Liver (tissue), 9 donors: ENCODE results near the gene SPRR2G. TPM values are rescaled to one million over a fixed set of nuclear protein-coding genes. Genes with fewer than 3 reads are reported as not detected.
"Not testable (repeated sequence)": the region's sequence is repeated elsewhere in the genome, so short reads cannot be mapped to it uniquely, and the experiment has no call there.

ENCODE experiments used
- DNase-seq: peaks from one replicate; pipeline ENCODE4 v3.0.0-alpha.2; 2017; ENCODE audit warnings: low spot score
- H3K27ac ChIP-seq, 2 donors: one replicate each; pipeline ENCODE4 v1.7.0; 2013; ENCODE audit warnings: inconsistent platforms in 2 of 2, low read length in 2 of 2, control low read depth in 1 of 2, low read depth in 1 of 2, mild to moderate bottlenecking in 1 of 2
- H3K27me3 ChIP-seq, 4 donors: one replicate each; pipeline versions ENCODE4 v1.6.1 to v1.7.0; 2013; ENCODE audit warnings: low read length in 3 of 4, inconsistent platforms in 1 of 4, mild to moderate bottlenecking in 1 of 4, moderate library complexity in 1 of 4; ENCODE audit not compliant: control insufficient read depth in 4 of 4, insufficient read depth in 4 of 4
- H3K36me3 ChIP-seq, 4 donors: one replicate each; pipeline versions ENCODE4 v1.6.1 to v1.7.0; 2013; ENCODE audit warnings: low read length in 3 of 4, mild to moderate bottlenecking in 3 of 4, low read depth in 1 of 4, moderate library complexity in 1 of 4; ENCODE audit not compliant: control insufficient read depth in 4 of 4, insufficient read depth in 3 of 4
- H3K4me1 ChIP-seq, 4 donors: one replicate each; pipeline versions ENCODE4 v1.6.1 to v1.7.0; 2013; ENCODE audit warnings: low read length in 3 of 4, mild to moderate bottlenecking in 3 of 4, moderate library complexity in 1 of 4; ENCODE audit not compliant: control insufficient read depth in 4 of 4, insufficient read depth in 4 of 4
- H3K4me3 ChIP-seq, 3 donors: one replicate each; pipeline versions ENCODE4 v1.6.1 to v1.7.0; 2013; ENCODE audit warnings: low read length in 3 of 3, control low read depth in 1 of 3, low read depth in 1 of 3, mild to moderate bottlenecking in 1 of 3
- H3K9ac ChIP-seq, 2 donors: one replicate each; pipeline ENCODE4 v1.7.0; 2013; ENCODE audit warnings: low read length in 2 of 2, mild to moderate bottlenecking in 2 of 2, moderate library complexity in 2 of 2, control low read depth in 1 of 2, low read depth in 1 of 2
- H3K9me3 ChIP-seq, 4 donors: one replicate each; pipeline versions ENCODE4 v1.6.1 to v1.7.0; 2013; ENCODE audit warnings: low read length in 3 of 4; ENCODE audit not compliant: control insufficient read depth in 4 of 4
- CTCF ChIP-seq: fragments of 150-350 bp; IDR thresholded peaks from 2 replicates; pipeline ENCODE4 v1.5.1; 2017; ENCODE audit warnings: improper control_type of control experiment, low read depth, low read length; ENCODE audit not compliant: missing input control
- EGR1 ChIP-seq, 2 donors: IDR thresholded peaks; 2 replicates each; pipeline ENCODE4 v1.6.1; 2016 to 2018; ENCODE audit warnings: antibody characterized with exemption in 2 of 2, low read depth in 2 of 2
- FOXA1 ChIP-seq: IDR thresholded peaks from 2 replicates; pipeline ENCODE4 v1.6.1; 2016; ENCODE audit warnings: antibody characterized with exemption
- FOXA2 ChIP-seq: IDR thresholded peaks from 2 replicates; pipeline ENCODE4 v1.6.1; 2016; ENCODE audit warnings: antibody characterized with exemption
- GABPA ChIP-seq, 2 donors: IDR thresholded peaks in 1 of 2; conservative IDR thresholded peaks in 1 of 2; 2 replicates each; pipeline ENCODE4 v1.6.1; 2016; ENCODE audit warnings: antibody characterized with exemption in 2 of 2, mild to moderate bottlenecking in 1 of 2, moderate library complexity in 1 of 2
- HNF4A ChIP-seq, 2 donors: conservative IDR thresholded peaks; 2 replicates each; pipeline ENCODE4 v1.6.1; 2016; ENCODE audit warnings: antibody characterized with exemption in 2 of 2, mild to moderate bottlenecking in 2 of 2
- JUND ChIP-seq, 2 donors: IDR thresholded peaks; 2 replicates each; pipeline ENCODE4 v1.6.1; 2016; ENCODE audit warnings: antibody characterized with exemption in 2 of 2
- MAX ChIP-seq: IDR thresholded peaks from 2 replicates; pipeline ENCODE4 v1.6.1; 2016; ENCODE audit warnings: antibody characterized with exemption
- NR2F2 ChIP-seq: IDR thresholded peaks from 2 replicates; pipeline ENCODE4 v1.6.1; 2016; ENCODE audit warnings: antibody characterized with exemption
- REST ChIP-seq: IDR thresholded peaks from 2 replicates; pipeline ENCODE4 v1.6.1; 2016; ENCODE audit warnings: antibody characterized with exemption, mild to moderate bottlenecking
- RXRA ChIP-seq, 2 donors: IDR thresholded peaks; 2 replicates each; pipeline ENCODE4 v1.6.1; 2017 to 2018; ENCODE audit warnings: antibody characterized with exemption in 2 of 2, mild to moderate bottlenecking in 1 of 2
- SP1 ChIP-seq: IDR thresholded peaks from 2 replicates; pipeline ENCODE4 v1.6.1; 2018; ENCODE audit warnings: antibody characterized with exemption, mild to moderate bottlenecking
- TAF1 ChIP-seq: conservative IDR thresholded peaks from 2 replicates; pipeline ENCODE4 v1.6.1; 2016; ENCODE audit warnings: antibody characterized with exemption, mild to moderate bottlenecking
- YY1 ChIP-seq: IDR thresholded peaks from 2 replicates; pipeline ENCODE4 v1.6.1; 2016; ENCODE audit warnings: antibody characterized with exemption, mild to moderate bottlenecking
- ZBTB33 ChIP-seq: IDR thresholded peaks from 2 replicates; pipeline ENCODE4 v1.6.1; 2016; ENCODE audit warnings: antibody characterized with exemption
- WGBS: extraction: QIAGEN DNeasy Blood & Tissue Kit; methylation state at CpG from one replicate; pipeline ENCODE4 v1.1.7; 2013; 5-methylcytosine and 5-hydroxymethylcytosine counted together
- polyA plus RNA-seq, 2 donors: library from polyadenylated mRNA; stranded (reverse) in 1 of 2; unstranded in 1 of 2; fragments of 200-250 nt in 1 of 2; fragments of >200 nt in 1 of 2; fragmentation: Nextera tagmentation in 1 of 2; extraction: Ambion mirVana in 1 of 2; gene quantifications; one replicate each; pipeline versions ENCODE4 v1.2.1 to v1.2.3, GENCODE V29; 2013 to 2015
- total RNA-seq, 2 donors: library from RNA; depleted of rRNA; stranded (reverse); fragments of >200 nt; gene quantifications; one replicate each; pipeline ENCODE4 v1.2.3, GENCODE V29; 2014
- donor health status: healthy.
- donor health status: healthy.
- donor health status: healthy.
- donor health status: healthy.
- donor health status: healthy.

The SPRR2G gene
- total and polyA plus RNA-seq, 4 donors: not detected

- H3K9ac ChIP-seq: no peak overlapping the region
- no peak for DNase-seq
- no peaks in the 10 kb centered on the region for H3K36me3 ChIP-seq
- TF ChIP-seq SP1 (no peak), HNF4A (conservative IDR thresholded peaks at IDR 0.05) (no peak), MAX (no peak), RXRA (IDR thresholded peaks at IDR 0.05) (no peak), EGR1 (IDR thresholded peaks at IDR 0.05; ENCODE audit: low read depth in 2 of 2) (no peak), YY1 (no peak), REST (no peak), ZBTB33 (no peak)
- no peak overlapping the region for H3K4me3 ChIP-seq
- 83% methylated on average over 1 of the region's 1 CpG for WGBS
- no peak overlapping the region for H3K27ac ChIP-seq
- H3K9me3 ChIP-seq: no peaks in the 10 kb centered on the region
- H3K4me1 ChIP-seq: no peaks in the 10 kb centered on the region
- peaks cover 0 to 13% (median 0%) of the 10 kb centered on the region in 4 donors for H3K27me3 ChIP-seq
These were observed 17.4 kb downstream of the SPRR2G start for GRCh38 chr1:153133267-153133666.

- not testable (repeated sequence) for H3K9ac ChIP-seq, H3K4me1 ChIP-seq, DNase-seq, H3K4me3 ChIP-seq, H3K27ac ChIP-seq, H3K27me3 ChIP-seq, H3K9me3 ChIP-seq, H3K36me3 ChIP-seq
- WGBS: 87% methylated on average over 4 of the region's 4 CpGs
These were observed 22.0 kb downstream of the SPRR2G start for GRCh38 chr1:153128688-153129087.

- Histone ChIP-seq H3K27me3 (no peaks in the 10 kb centered on the region), H3K9me3 (peaks cover 0 to 2% (median under 1%) of the 10 kb centered on the region in 4 donors), H3K27ac (no peak overlapping the region), H3K9ac (no peak overlapping the region), H3K4me1 (no peaks in the 10 kb centered on the region), H3K4me3 (no peak overlapping the region), H3K36me3 (no peaks in the 10 kb centered on the region)
- no peak for DNase-seq
- 71% methylated on average over 2 of the region's 2 CpGs for WGBS
- TF ChIP-seq RXRA (IDR thresholded peaks at IDR 0.05) (no peak), FOXA1 (no peak), TAF1 (no peak), JUND (IDR thresholded peaks at IDR 0.05) (no peak), CTCF (no peak), NR2F2 (no peak), GABPA (IDR thresholded peaks at IDR 0.05 in 1 of 2, conservative IDR thresholded peaks at IDR 0.05 in 1 of 2) (no peak), FOXA2 (no peak)
These were observed 23.4 kb downstream of the SPRR2G start for GRCh38 chr1:153127296-153127695.
